ENCODE data around the gene SSTR3. TPM values are rescaled to one million over a fixed set of nuclear protein-coding genes. Genes with fewer than 3 reads are reported as not detected.
A peak's percentile ranks its signal among the peaks of the same experiment; 100 is the strongest.

The SSTR3 gene
- under 1 TPM in 5 of 6 donors, not detected in 1; 0.08 to 0.63 (median 0.45) TPM for polyA plus RNA-seq (ENCODE audit: low read depth in 6 of 6)

- ATAC-seq (ENCODE audit: low read depth in 2 of 2) = no peak
- H3K36me3 Mint-ChIP-seq = no peaks in the 10 kb centered on the region
- H3K27ac Mint-ChIP-seq = peak within 1 kb of the TSS in 1 of 6 donors; percentile 60
- H3K9me3 Mint-ChIP-seq = no peaks in the 10 kb centered on the region
- DNase-seq = no peak
- H3K27me3 Mint-ChIP-seq = no peaks in the 10 kb centered on the region
- peak within 1 kb of the TSS in 1 of 8 donors; percentile 56 for H3K4me3 Mint-ChIP-seq
- peaks cover 13 to 17% (median 16%) of the 10 kb centered on the region in 3 donors for H3K4me1 Mint-ChIP-seq
Measured at GRCh38 chr22:37212174-37212906, at the start of gene SSTR3. Gene SSTR3, minus strand, starts transcription at chr22:37212477. Its CDS starts 4,674 bp downstream, at chr22:37207803.

GRCh38 chr22:37260901-37261336, 48.6 kb upstream of the SSTR3 start:
- peak overlapping the region in 3 of 8 donors; percentile 21 to 42 (median 22) for H3K4me3 Mint-ChIP-seq
- H3K4me1 Mint-ChIP-seq = peaks cover 26 to 36% (median 29%) of the 10 kb centered on the region in 3 donors
- peaks cover 0 to 10% (median 4%) of the 10 kb centered on the region in 7 donors for H3K9me3 Mint-ChIP-seq
- DNase-seq = peak; percentile 64
- no peaks in the 10 kb centered on the region for H3K27me3 Mint-ChIP-seq
- ATAC-seq (ENCODE audit: low read depth in 2 of 2) = peak; percentile 68 to 72
- peak overlapping the region in 4 of 6 donors; percentile 22 to 64 (median 51) for H3K27ac Mint-ChIP-seq
- H3K36me3 Mint-ChIP-seq = no peaks in the 10 kb centered on the region

- H3K27me3 Mint-ChIP-seq = peaks cover 0 to 5% (median 0%) of the 10 kb centered on the region in 3 donors
- ATAC-seq (ENCODE audit: low read depth in 2 of 2) = peak in 1 of 2 donors; percentile 18
- H3K27ac Mint-ChIP-seq = peak overlapping the region in 2 of 6 donors; percentile 53 to 65
- H3K4me1 Mint-ChIP-seq = peaks cover 29 to 40% (median 35%) of the 10 kb centered on the region in 3 donors
- no peak for DNase-seq
- H3K36me3 Mint-ChIP-seq = no peaks in the 10 kb centered on the region
- peak overlapping the region in 4 of 8 donors; percentile 16 to 70 (median 52) for H3K4me3 Mint-ChIP-seq
- peaks cover 0 to 10% (median 4%) of the 10 kb centered on the region in 7 donors for H3K9me3 Mint-ChIP-seq
Measured at GRCh38 chr22:37260155-37260795, 48.0 kb upstream of the SSTR3 start.

GRCh38 chr22:37259540-37260029, 47.3 kb upstream of the SSTR3 start:
- Mint-ChIP-seq H3K27me3 (peaks cover 0 to 8% (median 0%) of the 10 kb centered on the region in 3 donors), H3K4me3 (peak overlapping the region in 7 of 8 donors; percentile 54 to 84 (median 70)), H3K9me3 (peaks cover 0 to 9% (median 3%) of the 10 kb centered on the region in 7 donors), H3K4me1 (peaks cover 29 to 41% (median 38%) of the 10 kb centered on the region in 3 donors), H3K36me3 (no peaks in the 10 kb centered on the region), H3K27ac (peak overlapping the region in 2 of 6 donors; percentile 53 to 96)
- ATAC-seq (ENCODE audit: low read depth in 2 of 2) = peak; percentile 31 to 54
- no peak for DNase-seq

- H3K27me3 Mint-ChIP-seq = peaks cover 0 to 8% (median 0%) of the 10 kb centered on the region in 3 donors
- DNase-seq (no peak), ATAC-seq (ENCODE audit: low read depth in 2 of 2) (no peak)
- H3K36me3 Mint-ChIP-seq = no peaks in the 10 kb centered on the region
- peaks cover 29 to 41% (median 38%) of the 10 kb centered on the region in 3 donors for H3K4me1 Mint-ChIP-seq
- H3K4me3 Mint-ChIP-seq = peak overlapping the region in 2 of 8 donors; percentile 64 to 84
- H3K9me3 Mint-ChIP-seq = peaks cover 0 to 3% (median 0%) of the 10 kb centered on the region in 7 donors
- H3K27ac Mint-ChIP-seq = peak overlapping the region in 1 of 6 donors; percentile 53
Measured at GRCh38 chr22:37258753-37259401, 46.6 kb upstream of the SSTR3 start.

- H3K27ac Mint-ChIP-seq = no peak overlapping the region
- H3K4me1 Mint-ChIP-seq = peaks cover 29 to 41% (median 38%) of the 10 kb centered on the region in 3 donors
- peaks cover 0 to 8% (median 0%) of the 10 kb centered on the region in 3 donors for H3K27me3 Mint-ChIP-seq
- H3K9me3 Mint-ChIP-seq = no peaks in the 10 kb centered on the region
- H3K4me3 Mint-ChIP-seq = peak overlapping the region in 1 of 8 donors; percentile 1
- ATAC-seq (ENCODE audit: low read depth in 2 of 2) (no peak), DNase-seq (no peak)
- H3K36me3 Mint-ChIP-seq = no peaks in the 10 kb centered on the region
Measured at GRCh38 chr22:37258005-37258752, 45.9 kb upstream of the SSTR3 start.

- no peaks in the 10 kb centered on the region for H3K36me3 Mint-ChIP-seq
- no peak overlapping the region for H3K4me3 Mint-ChIP-seq
- H3K4me1 Mint-ChIP-seq = peaks cover 29 to 41% (median 38%) of the 10 kb centered on the region in 3 donors
- ATAC-seq (ENCODE audit: low read depth in 2 of 2) (peak in 1 of 2 donors; percentile 24), DNase-seq (no peak)
- H3K27ac Mint-ChIP-seq = peak overlapping the region in 2 of 6 donors; percentile 79 to 92
- no peaks in the 10 kb centered on the region for H3K9me3 Mint-ChIP-seq
- peaks cover 0 to 8% (median 0%) of the 10 kb centered on the region in 3 donors for H3K27me3 Mint-ChIP-seq
Measured at GRCh38 chr22:37256075-37256726, 43.9 kb upstream of the SSTR3 start.

- Mint-ChIP-seq H3K27me3 (peaks cover 0 to 8% (median 0%) of the 10 kb centered on the region in 3 donors), H3K4me1 (peaks cover 22 to 35% (median 32%) of the 10 kb centered on the region in 3 donors), H3K36me3 (no peaks in the 10 kb centered on the region), H3K4me3 (peak overlapping the region in 1 of 8 donors; percentile 39), H3K9me3 (no peaks in the 10 kb centered on the region), H3K27ac (peak overlapping the region in 1 of 6 donors; percentile 79)
- DNase-seq (no peak), ATAC-seq (ENCODE audit: low read depth in 2 of 2) (no peak)
Measured at GRCh38 chr22:37255558-37256006, 43.3 kb upstream of the SSTR3 start.

GRCh38 chr22:37254867-37255233, 42.6 kb upstream of the SSTR3 start:
- ATAC-seq (ENCODE audit: low read depth in 2 of 2) = no peak
- Mint-ChIP-seq H3K27ac (no peak overlapping the region), H3K9me3 (no peaks in the 10 kb centered on the region), H3K4me3 (no peak overlapping the region), H3K4me1 (peaks cover 19 to 35% (median 33%) of the 10 kb centered on the region in 3 donors), H3K36me3 (no peaks in the 10 kb centered on the region), H3K27me3 (peaks cover 0 to 8% (median 0%) of the 10 kb centered on the region in 3 donors)
- no peak for DNase-seq

- Mint-ChIP-seq H3K27ac (no peak overlapping the region), H3K4me3 (peak overlapping the region in 1 of 8 donors; percentile 16), H3K36me3 (no peaks in the 10 kb centered on the region), H3K4me1 (peaks cover 15 to 30% (median 28%) of the 10 kb centered on the region in 3 donors), H3K27me3 (peaks cover 0 to 8% (median 0%) of the 10 kb centered on the region in 3 donors), H3K9me3 (no peaks in the 10 kb centered on the region)
- DNase-seq (no peak), ATAC-seq (ENCODE audit: low read depth in 2 of 2) (no peak)
Measured at GRCh38 chr22:37254209-37254866, 42.1 kb upstream of the SSTR3 start.

- Mint-ChIP-seq H3K9me3 (no peaks in the 10 kb centered on the region), H3K4me1 (peaks cover 15 to 33% (median 30%) of the 10 kb centered on the region in 3 donors), H3K27ac (peak overlapping the region in 1 of 6 donors; percentile 3), H3K27me3 (peaks cover 0 to 8% (median 0%) of the 10 kb centered on the region in 3 donors), H3K36me3 (no peaks in the 10 kb centered on the region), H3K4me3 (no peak overlapping the region)
- ATAC-seq (ENCODE audit: low read depth in 2 of 2) = no peak
- DNase-seq = no peak
Measured at GRCh38 chr22:37253126-37253660, 40.9 kb upstream of the SSTR3 start.
